Activated CD4-positive, alpha-beta memory T cell treated with anti-CD3 and anti-CD28 coated beads for 36 hours (primary cell): ENCODE measurements around the gene TBRG4. TPM values are rescaled to one million over a fixed set of nuclear protein-coding genes. Genes with fewer than 3 reads are reported as not detected.

ENCODE experiments used
- CTCF ChIA-PET: fragments of 350-600 bp; sonication (Branson Sonifier 250); formaldehyde crosslinking; loops from one replicate; lab custom pipeline; 2021; ENCODE audit warnings: antibody characterized with exemption, inconsistent platforms; lab: Charles Lee
- POLR2A ChIA-PET: fragments of 350-600 bp; sonication (Branson Sonifier 250); formaldehyde crosslinking; loops from one replicate; lab custom pipeline; 2021; ENCODE audit warnings: antibody characterized with exemption; lab: Charles Lee
- DNase-seq: peaks from one replicate; pipeline ENCODE4 v3.0.0-alpha.2; 2020
- H3K27ac Mint-ChIP-seq: one replicate; pipeline ENCODE4 v1.8.0; 2021; ENCODE audit warnings: mixed read lengths
- H3K27me3 Mint-ChIP-seq: one replicate; pipeline ENCODE4 v1.8.0; 2021; ENCODE audit warnings: mixed read lengths
- H3K36me3 Mint-ChIP-seq: one replicate; pipeline ENCODE4 v1.8.0; 2021; ENCODE audit warnings: mixed read lengths
- H3K4me1 Mint-ChIP-seq: one replicate; pipeline ENCODE4 v1.8.0; 2021; ENCODE audit warnings: low read depth, mixed read lengths
- H3K4me3 Mint-ChIP-seq: one replicate; pipeline ENCODE4 v1.8.0; 2021; ENCODE audit warnings: mild to moderate bottlenecking, mixed read lengths
- H3K9me3 Mint-ChIP-seq: one replicate; pipeline ENCODE4 v1.8.0; 2021; ENCODE audit warnings: mixed read lengths
- intact Hi-C: fragments of 100-400 bp; cut with micrococcal nuclease; formaldehyde crosslinking; loops from one replicate; pipeline ENCODE4 v1.15.1; 2023
- total RNA-seq, 2 experiments: library from RNA; stranded (reverse); gene quantifications; one replicate each; pipeline ENCODE4 v1.2.3, GENCODE V29; 2021

TBRG4 gene
- total RNA-seq, 2 experiments from 2014 or later, result 135 to 137 TPM

GRCh38 chr7:45084336-45084735 is 27.2 kb downstream of the TBRG4 start:
- no peaks in the 10 kb centered on the region for H3K36me3 Mint-ChIP-seq
- ChIA-PET POLR2A (no interaction called here), CTCF (no interaction called here)
- H3K27ac Mint-ChIP-seq, result no peak overlapping the region
- peaks cover 4% of the 10 kb centered on the region for H3K27me3 Mint-ChIP-seq
- intact Hi-C loops, result no loop called here
- no peak overlapping the region for H3K4me3 Mint-ChIP-seq
- DNase-seq, result no peak
- H3K4me1 Mint-ChIP-seq, result peaks cover 4% of the 10 kb centered on the region
- H3K9me3 Mint-ChIP-seq, result no peaks in the 10 kb centered on the region

GRCh38 chr7:45082831-45083331 is 28.6 kb downstream of the TBRG4 start:
- intact Hi-C loops, result no loop called here
- no peaks in the 10 kb centered on the region for H3K36me3 Mint-ChIP-seq
- H3K27me3 Mint-ChIP-seq, result no peaks in the 10 kb centered on the region
- H3K4me1 Mint-ChIP-seq, result no peaks in the 10 kb centered on the region
- CTCF ChIA-PET, result no interaction called here
- POLR2A ChIA-PET, result no interaction called here
- DNase-seq, result no peak
- H3K27ac Mint-ChIP-seq, result no peak overlapping the region
- H3K9me3 Mint-ChIP-seq, result no peaks in the 10 kb centered on the region
- no peak overlapping the region for H3K4me3 Mint-ChIP-seq

GRCh38 chr7:45082031-45082830 is 29.3 kb downstream of the TBRG4 start:
- Mint-ChIP-seq H3K9me3 (no peaks in the 10 kb centered on the region), H3K27ac (no peak overlapping the region), H3K27me3 (no peaks in the 10 kb centered on the region), H3K4me1 (no peaks in the 10 kb centered on the region), H3K4me3 (no peak overlapping the region), H3K36me3 (no peaks in the 10 kb centered on the region)
- no peak for DNase-seq
- intact Hi-C loops, result no loop called here
- POLR2A ChIA-PET, result no interaction called here
- CTCF ChIA-PET, result interaction anchor here (1.4 kb wide), 1 partner anchor 54 kb away, joined by 5 read pairs; no protein-coding TSS in a partner anchor

- no peak overlapping the region for H3K4me3 Mint-ChIP-seq
- H3K4me1 Mint-ChIP-seq, result no peaks in the 10 kb centered on the region
- intact Hi-C loops, result no loop called here
- no peaks in the 10 kb centered on the region for H3K9me3 Mint-ChIP-seq
- H3K36me3 Mint-ChIP-seq, result no peaks in the 10 kb centered on the region
- ChIA-PET POLR2A (no interaction called here), CTCF (interaction anchor here (1.4 kb wide), 1 partner anchor 55 kb away, joined by 5 read pairs; no protein-coding TSS in a partner anchor)
- no peak for DNase-seq
- H3K27ac Mint-ChIP-seq, result no peak overlapping the region
- no peaks in the 10 kb centered on the region for H3K27me3 Mint-ChIP-seq
Observed at GRCh38 chr7:45081670-45081974, 29.9 kb downstream of the TBRG4 start.

GRCh38 chr7:45080958-45081669 is 30.4 kb downstream of the TBRG4 start:
- H3K36me3 Mint-ChIP-seq, result peaks cover 3% of the 10 kb centered on the region
- ChIA-PET CTCF (interaction anchor here (1.4 kb wide), 1 partner anchor 55 kb away, joined by 5 read pairs; no protein-coding TSS in a partner anchor), POLR2A (interaction anchor here (0.6 kb wide), 1 partner anchor 283 kb away, joined by 3 read pairs; no protein-coding TSS in a partner anchor)
- H3K27me3 Mint-ChIP-seq, result no peaks in the 10 kb centered on the region
- intact Hi-C loops, result no loop called here
- H3K4me1 Mint-ChIP-seq, result no peaks in the 10 kb centered on the region
- no peak overlapping the region for H3K4me3 Mint-ChIP-seq
- H3K27ac Mint-ChIP-seq, result no peak overlapping the region
- no peaks in the 10 kb centered on the region for H3K9me3 Mint-ChIP-seq
- DNase-seq, result no peak

GRCh38 chr7:45080265-45080957 is 31.1 kb downstream of the TBRG4 start:
- Mint-ChIP-seq H3K9me3 (no peaks in the 10 kb centered on the region), H3K36me3 (peaks cover 7% of the 10 kb centered on the region), H3K27ac (no peak overlapping the region), H3K27me3 (no peaks in the 10 kb centered on the region), H3K4me3 (no peak overlapping the region), H3K4me1 (no peaks in the 10 kb centered on the region)
- ChIA-PET CTCF (interaction anchor here (1.4 kb wide), 1 partner anchor 56 kb away, joined by 5 read pairs; no protein-coding TSS in a partner anchor), POLR2A (interaction anchor here (0.6 kb wide), 1 partner anchor 282 kb away, joined by 3 read pairs; no protein-coding TSS in a partner anchor)
- intact Hi-C loops, result no loop called here
- DNase-seq, result no peak

- Mint-ChIP-seq H3K4me1 (peaks cover 2% of the 10 kb centered on the region), H3K4me3 (no peak overlapping the region), H3K27ac (no peak overlapping the region), H3K36me3 (peaks cover 22% of the 10 kb centered on the region), H3K9me3 (no peaks in the 10 kb centered on the region), H3K27me3 (no peaks in the 10 kb centered on the region)
- intact Hi-C loops, result no loop called here
- DNase-seq, result peak; percentile 8
- ChIA-PET CTCF (no interaction called here), POLR2A (no interaction called here)
Observed at GRCh38 chr7:45078125-45078681, 33.3 kb downstream of the TBRG4 start.

GRCh38 chr7:45077579-45077978 is 33.9 kb downstream of the TBRG4 start:
- Mint-ChIP-seq H3K4me1 (peaks cover 7% of the 10 kb centered on the region), H3K36me3 (peaks cover 28% of the 10 kb centered on the region), H3K4me3 (no peak overlapping the region), H3K27ac (no peak overlapping the region), H3K9me3 (no peaks in the 10 kb centered on the region), H3K27me3 (no peaks in the 10 kb centered on the region)
- DNase-seq, result peak; percentile 5
- ChIA-PET POLR2A (no interaction called here), CTCF (no interaction called here)
- intact Hi-C loops, result no loop called here

- H3K27me3 Mint-ChIP-seq, result no peaks in the 10 kb centered on the region
- peaks cover 7% of the 10 kb centered on the region for H3K4me1 Mint-ChIP-seq
- no peak overlapping the region for H3K4me3 Mint-ChIP-seq
- intact Hi-C loops, result no loop called here
- ChIA-PET CTCF (no interaction called here), POLR2A (no interaction called here)
- H3K9me3 Mint-ChIP-seq, result no peaks in the 10 kb centered on the region
- no peak overlapping the region for H3K27ac Mint-ChIP-seq
- DNase-seq, result peak; percentile 5
- peaks cover 30% of the 10 kb centered on the region for H3K36me3 Mint-ChIP-seq
Observed at GRCh38 chr7:45076946-45077345, 34.6 kb downstream of the TBRG4 start.

GRCh38 chr7:45075871-45076796 is 35.4 kb downstream of the TBRG4 start:
- no peak overlapping the region for H3K27ac Mint-ChIP-seq
- intact Hi-C loops, result no loop called here
- no peak for DNase-seq
- no peaks in the 10 kb centered on the region for H3K9me3 Mint-ChIP-seq
- peaks cover 7% of the 10 kb centered on the region for H3K4me1 Mint-ChIP-seq
- ChIA-PET POLR2A (no interaction called here), CTCF (no interaction called here)
- no peak overlapping the region for H3K4me3 Mint-ChIP-seq
- no peaks in the 10 kb centered on the region for H3K27me3 Mint-ChIP-seq
- peaks cover 31% of the 10 kb centered on the region for H3K36me3 Mint-ChIP-seq

GRCh38 chr7:45075355-45075644 is 36.2 kb downstream of the TBRG4 start:
- DNase-seq, result no peak
- ChIA-PET CTCF (no interaction called here), POLR2A (no interaction called here)
- Mint-ChIP-seq H3K36me3 (peaks cover 31% of the 10 kb centered on the region), H3K4me3 (no peak overlapping the region), H3K9me3 (no peaks in the 10 kb centered on the region), H3K27ac (peak overlapping the region; percentile 31), H3K27me3 (no peaks in the 10 kb centered on the region), H3K4me1 (peaks cover 7% of the 10 kb centered on the region)
- intact Hi-C loops, result no loop called here
